CD1c-positive myeloid dendritic cell (primary cell): ENCODE results near the gene FLII.
"Not testable (repeated sequence)": the region's sequence is repeated elsewhere in the genome, so short reads cannot be mapped to it uniquely, and the experiment has no call there.

Experiments used
- DNase-seq: peaks from one replicate; pipeline ENCODE4 v3.0.0-alpha.2; 2016; ENCODE audit errors: extremely low spot score

Gene FLII

DNA sequence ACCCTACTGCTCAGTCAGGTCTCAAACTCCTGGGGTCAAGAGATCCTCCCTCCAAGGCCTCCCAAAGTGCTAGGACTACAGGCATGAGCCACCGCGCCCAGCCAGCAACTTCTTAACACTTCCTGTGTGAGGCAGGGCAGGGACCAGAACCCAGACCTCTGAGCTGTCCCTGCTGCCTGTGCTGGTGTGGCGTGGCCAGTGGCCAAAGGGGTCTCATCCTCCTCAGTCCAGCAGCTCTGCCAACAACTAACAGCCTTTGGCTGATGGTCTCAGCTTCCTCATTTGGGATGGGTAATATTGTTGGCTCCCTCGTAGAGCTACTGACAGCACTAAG is 34.5 kb downstream of the FLII start:
- DNase-seq: no peak

DNA sequence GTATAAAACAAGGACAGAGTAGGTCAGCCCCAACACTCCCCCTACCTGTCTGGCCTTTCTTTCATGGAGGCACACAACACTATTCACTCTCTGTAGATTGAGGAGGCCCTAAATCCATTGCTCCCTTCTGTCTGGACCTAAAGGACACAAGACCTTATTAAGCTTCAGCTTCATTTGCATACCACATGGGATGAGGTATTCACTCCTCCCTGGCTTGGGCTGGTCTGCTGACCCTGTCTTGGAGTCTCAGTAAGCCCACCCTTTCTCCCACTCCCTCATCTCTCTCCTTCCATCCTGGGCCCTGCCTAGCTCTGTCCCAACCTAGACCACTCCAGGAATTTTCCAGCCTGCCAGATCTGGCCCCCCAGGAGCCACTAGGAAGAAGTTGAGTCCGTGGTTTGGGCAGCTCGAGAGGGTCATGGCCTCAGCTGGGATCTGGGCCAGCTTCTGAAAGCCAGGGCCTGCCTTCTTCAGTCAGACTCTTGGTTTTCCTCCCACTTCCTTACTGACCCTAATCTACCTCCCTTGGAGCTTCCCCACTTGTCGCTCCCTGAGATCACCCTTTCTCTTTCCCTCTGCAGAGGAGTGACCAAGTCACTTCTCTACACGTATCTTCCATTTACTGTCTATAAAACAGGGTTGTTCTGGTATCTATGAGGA is 39.7 kb downstream of the FLII start:
- DNase-seq: no peak

DNA sequence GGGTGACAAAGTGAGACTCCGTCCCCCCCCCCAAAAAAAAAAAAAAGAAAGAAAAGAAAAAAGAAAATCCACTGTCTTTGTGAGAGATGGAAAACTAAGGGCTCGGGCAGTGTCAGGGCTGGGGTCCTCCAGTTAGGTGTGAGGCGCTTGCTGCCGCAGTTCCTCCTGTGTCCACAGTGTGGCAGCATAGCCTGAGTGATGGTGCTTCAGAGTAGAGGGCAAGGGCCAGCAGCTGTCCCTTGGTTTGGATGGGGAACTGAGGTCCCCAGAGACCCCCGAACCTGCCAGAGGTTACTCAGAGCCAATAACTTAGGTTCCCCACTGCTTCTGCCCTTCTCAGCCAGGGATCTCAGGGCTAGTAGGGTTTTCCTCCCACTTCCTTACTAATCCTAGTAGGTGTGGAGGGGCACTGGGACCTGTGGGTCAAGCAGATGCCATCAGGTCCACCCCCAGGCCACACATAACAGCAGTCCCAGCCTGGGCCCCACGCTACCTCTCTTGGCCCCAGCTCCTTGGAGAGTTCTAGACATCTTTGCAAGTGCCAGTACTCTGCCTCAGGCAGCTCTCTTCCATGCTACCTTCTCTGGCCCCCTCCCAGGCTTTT is 41.0 kb downstream of the FLII start:
- peak; percentile 72 for DNase-seq

DNA sequence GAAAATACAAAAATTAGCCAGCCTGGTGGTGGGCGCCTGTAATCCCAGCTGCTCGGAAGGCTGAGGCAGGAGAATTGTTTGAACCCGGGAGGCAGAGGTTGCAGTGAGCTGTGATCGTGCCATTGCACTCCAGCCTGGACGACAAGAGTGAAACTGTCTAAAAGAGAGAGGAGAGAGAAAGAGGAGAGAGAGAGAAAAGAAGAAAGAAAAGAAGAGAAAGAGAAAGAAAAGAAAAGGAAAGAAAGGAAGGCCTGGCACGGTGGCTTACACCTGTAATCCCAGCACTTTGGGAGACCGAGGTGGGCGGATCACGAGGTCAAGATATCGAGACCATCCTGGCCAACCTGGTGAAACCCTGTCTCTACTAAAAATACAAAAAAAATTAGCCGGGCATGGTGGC is 41.6 kb downstream of the FLII start:
- DNase-seq: not testable (repeated sequence)

DNA sequence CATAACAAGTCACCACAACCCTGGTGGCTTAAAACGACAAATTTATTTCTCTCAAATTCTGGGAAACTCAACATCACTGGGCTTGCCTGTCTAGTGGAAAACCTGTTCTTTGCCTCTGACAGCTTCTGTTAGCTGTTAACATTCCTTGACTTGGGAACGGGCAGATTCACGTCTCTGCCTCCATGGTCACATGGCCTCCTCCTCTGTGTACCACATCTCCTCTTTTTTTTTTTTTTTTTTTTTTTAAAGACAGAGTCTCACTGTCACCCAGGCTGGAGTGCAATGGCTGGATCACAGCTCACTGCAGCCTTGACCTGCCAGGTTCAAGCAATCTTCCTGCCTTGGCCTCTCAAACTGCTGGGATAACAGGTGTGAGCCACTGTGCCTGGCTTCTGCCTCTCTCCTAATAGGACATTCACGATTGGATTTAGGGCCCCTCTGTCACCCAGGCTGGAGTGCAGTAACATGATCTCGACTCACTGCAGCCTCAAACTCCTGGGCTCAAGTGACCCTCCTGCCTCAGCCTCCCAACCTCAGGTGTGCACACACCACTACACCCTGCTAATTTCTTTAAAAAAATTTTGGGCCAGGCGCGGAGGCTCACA is 44.8 kb downstream of the FLII start:
- no peak for DNase-seq

DNA sequence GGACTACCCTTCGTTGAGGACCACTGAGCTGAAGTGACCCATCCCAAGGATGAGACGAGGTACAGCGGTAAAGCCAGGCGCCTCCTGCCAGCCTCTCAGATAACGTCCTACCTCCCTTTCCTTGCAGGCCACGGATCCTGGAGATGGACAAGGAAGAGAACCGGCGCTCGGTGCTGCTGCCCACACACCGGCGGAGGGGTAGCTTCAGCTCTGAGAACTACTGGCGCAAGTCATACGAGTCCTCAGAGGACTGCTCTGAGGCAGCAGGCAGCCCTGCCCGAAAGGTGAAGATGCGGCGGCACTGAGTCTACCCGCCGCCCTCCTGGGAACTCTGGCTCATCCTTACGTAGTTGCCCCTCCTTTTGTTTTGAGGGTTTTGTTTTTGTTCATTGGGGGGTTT is 50.4 kb downstream of the FLII start:
- DNase-seq: no peak

DNA sequence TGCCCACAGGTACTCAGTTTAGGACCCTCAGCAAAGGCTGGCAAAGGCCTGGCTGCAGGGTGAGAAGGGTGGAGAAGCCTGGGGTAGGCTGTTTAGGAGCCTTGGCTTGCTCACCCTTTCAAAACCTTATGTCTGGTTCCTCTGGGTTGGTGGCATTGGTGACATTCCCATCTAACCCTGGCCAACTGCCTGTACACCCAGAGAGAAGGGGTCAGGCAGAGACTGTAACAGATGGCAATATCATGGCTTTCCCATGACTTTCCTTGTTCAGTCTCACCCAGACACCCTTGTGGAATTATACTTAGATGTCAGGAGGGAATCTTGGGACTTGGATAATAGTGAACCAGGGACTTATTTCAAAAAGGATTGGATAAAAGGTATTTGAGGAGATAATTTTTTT is 51.6 kb downstream of the FLII start:
- DNase-seq: no peak

DNA sequence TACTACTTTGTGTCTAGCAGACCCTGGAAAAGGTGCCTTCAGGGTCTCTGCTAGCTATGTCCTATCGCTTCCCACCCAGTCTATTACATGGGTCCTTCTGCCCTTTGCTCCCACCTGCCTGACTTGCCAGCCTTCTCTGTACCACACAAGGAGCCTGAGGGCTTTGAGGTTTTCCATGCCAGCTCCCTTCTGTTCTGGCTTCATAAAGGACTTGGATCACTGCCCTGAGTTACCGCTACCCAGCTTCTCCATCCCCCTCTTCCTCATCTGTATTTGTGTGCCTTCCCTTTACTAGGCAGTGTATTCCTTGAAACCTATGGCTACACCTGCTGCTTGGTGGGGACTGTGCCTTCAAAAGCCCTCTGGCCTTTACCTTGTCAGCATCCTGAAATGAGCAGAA is 52.7 kb downstream of the FLII start:
- DNase-seq: no peak

DNA sequence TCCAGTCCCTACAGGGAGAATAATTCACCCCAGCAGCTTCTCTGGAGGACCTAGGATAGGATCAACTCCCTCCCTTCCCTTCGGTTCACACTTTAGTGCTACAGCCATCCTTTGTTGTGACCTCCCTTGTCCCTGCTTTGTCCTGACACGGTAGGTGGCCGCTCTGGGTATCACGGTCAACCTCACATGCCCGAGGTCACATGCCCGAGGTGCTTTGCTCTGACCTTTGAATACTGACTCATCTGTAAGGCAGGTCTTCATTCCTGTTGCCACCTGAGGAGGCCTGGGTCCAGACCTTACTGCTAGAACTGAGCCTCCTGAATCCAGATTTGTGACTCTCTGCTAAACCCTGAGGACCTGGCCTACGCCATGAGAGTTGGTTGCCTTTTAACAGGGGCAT is 55.2 kb downstream of the FLII start:
- DNase-seq: no peak

DNA sequence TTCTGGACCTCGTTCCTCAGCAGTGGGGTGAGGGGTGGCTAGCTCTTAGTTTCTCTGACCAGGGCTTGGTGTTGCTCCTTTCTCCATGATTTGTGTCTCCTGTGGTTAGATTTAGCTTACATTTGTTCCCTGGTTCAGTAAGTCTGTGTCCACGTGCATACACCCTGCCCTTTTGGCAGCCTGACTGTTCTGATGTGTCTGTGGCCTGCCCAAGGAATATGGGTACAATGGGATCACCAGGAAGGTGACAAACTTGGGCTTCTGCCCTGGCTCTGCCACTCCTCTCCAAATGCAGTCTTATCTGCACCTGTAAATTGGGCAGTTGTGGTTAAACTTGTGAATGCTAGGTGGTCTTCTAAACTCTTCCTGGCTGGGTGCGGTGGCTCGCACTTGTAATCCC is 57.4 kb downstream of the FLII start:
- DNase-seq: no peak

DNA sequence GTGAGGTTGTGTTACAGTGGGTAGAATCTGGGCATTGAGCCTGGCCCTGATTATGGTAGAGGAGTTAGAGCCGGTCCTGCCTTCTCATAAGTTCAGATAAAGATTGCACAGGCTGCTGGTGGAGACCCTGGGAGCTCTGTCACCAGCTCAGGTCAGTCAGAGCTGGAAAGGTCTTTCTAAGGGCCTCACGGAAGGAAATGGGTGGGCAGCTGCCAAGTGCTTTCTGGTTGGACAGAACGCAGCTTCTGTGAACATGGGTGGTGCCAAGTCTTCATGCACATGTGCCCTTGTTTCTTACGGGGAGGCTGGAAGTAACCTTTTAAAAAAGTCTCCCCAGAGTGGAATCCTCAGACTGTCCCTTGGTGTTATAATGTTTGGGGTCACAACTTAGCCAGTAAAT is 60.0 kb downstream of the FLII start:
- no peak for DNase-seq

DNA sequence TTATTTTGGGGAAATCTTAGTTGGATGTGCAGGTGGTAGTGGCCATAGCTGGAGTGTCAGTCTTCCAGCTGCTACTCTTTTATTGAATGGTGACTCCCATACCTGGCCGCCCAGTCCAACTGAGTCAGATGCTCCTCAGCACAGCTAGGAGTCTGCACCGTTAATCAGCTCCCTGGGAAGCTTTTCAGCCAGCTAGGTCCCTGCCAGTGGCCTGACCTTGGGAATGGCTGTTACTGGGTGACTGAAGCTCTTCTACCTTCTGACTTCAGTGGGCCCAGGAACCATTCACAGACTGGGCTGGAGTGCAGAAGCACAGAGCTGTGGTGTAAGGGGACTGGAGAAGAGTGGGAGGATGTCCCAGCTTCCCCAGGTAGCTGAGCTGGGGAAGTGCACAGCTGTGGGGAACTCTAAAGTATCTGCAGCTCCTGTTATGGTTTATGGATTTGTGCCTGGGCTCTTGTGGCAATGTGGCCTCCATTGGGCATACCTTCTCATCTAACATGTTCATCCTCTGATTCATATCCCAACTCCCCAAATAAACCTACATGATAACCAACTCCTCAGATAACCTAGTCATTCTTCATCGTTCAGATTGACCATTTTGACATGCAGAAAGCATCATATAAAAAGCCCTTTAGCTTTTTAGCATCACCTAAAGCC is 60.9 kb downstream of the FLII start:
- DNase-seq: no peak

DNA sequence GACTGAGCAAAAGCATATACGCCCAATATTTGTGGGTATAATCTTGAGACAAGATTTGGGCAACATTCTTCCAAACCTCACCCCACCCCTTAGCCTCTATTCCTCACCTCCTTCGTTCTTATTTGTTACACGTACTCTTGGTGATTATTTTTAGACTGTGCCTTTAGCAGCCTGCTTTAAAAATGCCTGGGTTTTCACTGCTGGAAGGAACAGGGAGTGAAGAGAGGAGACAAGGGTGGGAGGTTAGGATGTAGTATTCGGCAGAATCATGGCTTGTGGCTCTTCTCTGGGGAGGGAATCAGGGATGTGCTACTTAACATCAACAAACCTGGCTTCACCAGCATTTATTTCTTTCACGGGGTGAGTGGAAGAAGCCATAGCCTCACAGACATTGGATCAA is 63.3 kb downstream of the FLII start:
- DNase-seq: no peak
